Mammary epithelial cell (primary cell): ENCODE results near the gene KLF16.

ENCODE experiments used
- EZH2 ChIP-seq: IDR thresholded peaks from 2 replicates; pipeline ENCODE4 v1.6.1; 2012; ENCODE audit warnings: low read length, inconsistent platforms, borderline replicate concordance
- TF ChIP-seq, protein P1 (sequence below), 2 donors: IDR thresholded peaks in 1 of 2; conservative IDR thresholded peaks in 1 of 2; 2 replicates each; pipeline ENCODE4 v1.5.1; 2011 to 2012; ENCODE audit warnings: inconsistent platforms in 2 of 2, low read length in 2 of 2, mild to moderate bottlenecking in 2 of 2, control low read depth in 1 of 2, low read depth in 1 of 2; ENCODE audit not compliant: insufficient read depth in 1 of 2; ENCODE audit errors: extremely low read depth in 1 of 2

DNA sequence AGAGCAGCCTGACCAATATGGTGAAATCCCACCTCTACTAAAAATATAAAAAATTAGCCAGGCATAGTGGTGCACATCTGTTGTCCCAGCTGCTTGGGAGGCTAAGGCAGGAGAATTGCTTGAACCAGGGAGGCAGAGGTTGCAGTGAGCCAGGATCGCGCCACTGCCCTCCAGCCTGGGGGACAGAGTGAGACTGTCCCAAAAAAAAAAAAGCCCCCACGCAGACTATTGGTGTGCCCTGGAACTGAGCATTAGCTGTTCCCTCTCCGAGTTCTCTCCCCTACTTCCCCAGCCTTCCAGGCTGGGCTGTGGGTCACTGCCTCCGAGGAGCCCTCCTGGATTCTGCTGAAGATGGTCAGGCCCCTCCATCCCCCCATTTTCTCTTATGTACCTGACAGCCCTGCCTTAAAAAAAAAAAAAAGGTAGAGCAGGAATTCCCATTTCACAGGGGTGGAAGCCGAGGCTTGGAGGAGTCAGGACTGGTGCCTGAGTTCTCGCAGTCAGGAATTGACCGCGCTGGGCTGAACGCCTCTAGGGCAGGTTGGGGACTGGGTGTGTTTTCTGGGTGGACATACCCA lies 43.7 kb upstream of the KLF16 start:
- TF ChIP-seq, protein P1, sequence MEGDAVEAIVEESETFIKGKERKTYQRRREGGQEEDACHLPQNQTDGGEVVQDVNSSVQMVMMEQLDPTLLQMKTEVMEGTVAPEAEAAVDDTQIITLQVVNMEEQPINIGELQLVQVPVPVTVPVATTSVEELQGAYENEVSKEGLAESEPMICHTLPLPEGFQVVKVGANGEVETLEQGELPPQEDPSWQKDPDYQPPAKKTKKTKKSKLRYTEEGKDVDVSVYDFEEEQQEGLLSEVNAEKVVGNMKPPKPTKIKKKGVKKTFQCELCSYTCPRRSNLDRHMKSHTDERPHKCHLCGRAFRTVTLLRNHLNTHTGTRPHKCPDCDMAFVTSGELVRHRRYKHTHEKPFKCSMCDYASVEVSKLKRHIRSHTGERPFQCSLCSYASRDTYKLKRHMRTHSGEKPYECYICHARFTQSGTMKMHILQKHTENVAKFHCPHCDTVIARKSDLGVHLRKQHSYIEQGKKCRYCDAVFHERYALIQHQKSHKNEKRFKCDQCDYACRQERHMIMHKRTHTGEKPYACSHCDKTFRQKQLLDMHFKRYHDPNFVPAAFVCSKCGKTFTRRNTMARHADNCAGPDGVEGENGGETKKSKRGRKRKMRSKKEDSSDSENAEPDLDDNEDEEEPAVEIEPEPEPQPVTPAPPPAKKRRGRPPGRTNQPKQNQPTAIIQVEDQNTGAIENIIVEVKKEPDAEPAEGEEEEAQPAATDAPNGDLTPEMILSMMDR (conservative IDR thresholded peaks at IDR 0.05 in 1 of 2, IDR thresholded peaks at IDR 0.05 in 1 of 2; ENCODE audit: extremely low read depth in 1 of 2, insufficient read depth in 1 of 2, low read depth in 1 of 2, low read length in 2 of 2): no peak
- no peak for TF ChIP-seq EZH2
